NOMO-1 treated with dmso at 0.1 percent for 144 hours (cell line): ENCODE results near the gene SIX3.

Experiments used
- DNase-seq: peaks from one replicate; lab custom pipeline; 2025; ENCODE audit not compliant: unreplicated experiment; lab: John Stamatoyannopoulos, UW

The SIX3 gene

GRCh38 chr2:44942304-44943030 is 965 bp downstream of the SIX3 start:
- no peak for DNase-seq

- no peak for DNase-seq
Observed at GRCh38 chr2:44943031-44943692, 1.7 kb downstream of the SIX3 start.

GRCh38 chr2:44943693-44944101 is 2.2 kb downstream of the SIX3 start:
- DNase-seq, result no peak

- DNase-seq, result no peak
Observed at GRCh38 chr2:44944102-44944951, 2.8 kb downstream of the SIX3 start.

GRCh38 chr2:44944952-44945612 is 3.6 kb downstream of the SIX3 start:
- no peak for DNase-seq

- DNase-seq, result no peak
Observed at GRCh38 chr2:44945676-44946371, 4.3 kb downstream of the SIX3 start.

GRCh38 chr2:44946372-44947027 is 5.0 kb downstream of the SIX3 start:
- DNase-seq, result no peak

GRCh38 chr2:44947028-44947375 is 5.5 kb downstream of the SIX3 start:
- no peak for DNase-seq

GRCh38 chr2:44948565-44949328 is 7.2 kb downstream of the SIX3 start:
- no peak for DNase-seq

- DNase-seq, result no peak
Observed at GRCh38 chr2:44949329-44950151, 8.0 kb downstream of the SIX3 start.

- DNase-seq, result no peak
Observed at GRCh38 chr2:44950646-44951045, 9.1 kb downstream of the SIX3 start.

GRCh38 chr2:44951124-44951523 is 9.6 kb downstream of the SIX3 start:
- no peak for DNase-seq

- DNase-seq, result no peak
Observed at GRCh38 chr2:44951714-44952113, 10.2 kb downstream of the SIX3 start.

- DNase-seq, result peak; percentile 27
Observed at GRCh38 chr2:44952143-44952805, 10.8 kb downstream of the SIX3 start.

GRCh38 chr2:44952806-44953498 is 11.4 kb downstream of the SIX3 start:
- DNase-seq, result no peak

GRCh38 chr2:44953499-44953883 is 12.0 kb downstream of the SIX3 start:
- no peak for DNase-seq

GRCh38 chr2:44954447-44954888 is 13.0 kb downstream of the SIX3 start:
- no peak for DNase-seq
